Nephron progenitor cell (in vitro differentiated cells): ENCODE results near the gene ANXA4.
A peak's percentile ranks its signal among the peaks of the same experiment; 100 is the strongest.

ENCODE experiments used
- DNase-seq: peaks from one replicate; pipeline ENCODE4 v3.0.0; 2021
- H3K27ac Mint-ChIP-seq: 2 replicates; pipeline ENCODE4 v1.8.0; 2021; ENCODE audit warnings: mild to moderate bottlenecking, moderate library complexity, mixed read lengths
- H3K27me3 Mint-ChIP-seq: 2 replicates; pipeline ENCODE4 v1.8.0; 2021; ENCODE audit warnings: mild to moderate bottlenecking, low read depth, mixed read lengths; ENCODE audit not compliant: poor library complexity
- H3K36me3 Mint-ChIP-seq: 2 replicates; pipeline ENCODE4 v1.8.0; 2021; ENCODE audit warnings: low read depth, mixed read lengths
- H3K4me1 Mint-ChIP-seq: 2 replicates; pipeline ENCODE4 v1.8.0; 2021; ENCODE audit warnings: mixed read lengths
- H3K4me3 Mint-ChIP-seq: 2 replicates; pipeline ENCODE4 v1.8.0; 2021; ENCODE audit warnings: mild to moderate bottlenecking, moderate library complexity, mixed read lengths
- H3K9me3 Mint-ChIP-seq: 2 replicates; pipeline ENCODE4 v1.8.0; 2021; ENCODE audit warnings: mild to moderate bottlenecking, moderate library complexity, mixed read lengths
- TF ChIP-seq, protein P1 (sequence below): fragments of 200-600 bp; sonication (generic); IDR thresholded peaks from 2 replicates; pipeline ENCODE4 v1.5.0; 2021; ENCODE audit warnings: antibody characterized with exemption

ANXA4 gene

DNA sequence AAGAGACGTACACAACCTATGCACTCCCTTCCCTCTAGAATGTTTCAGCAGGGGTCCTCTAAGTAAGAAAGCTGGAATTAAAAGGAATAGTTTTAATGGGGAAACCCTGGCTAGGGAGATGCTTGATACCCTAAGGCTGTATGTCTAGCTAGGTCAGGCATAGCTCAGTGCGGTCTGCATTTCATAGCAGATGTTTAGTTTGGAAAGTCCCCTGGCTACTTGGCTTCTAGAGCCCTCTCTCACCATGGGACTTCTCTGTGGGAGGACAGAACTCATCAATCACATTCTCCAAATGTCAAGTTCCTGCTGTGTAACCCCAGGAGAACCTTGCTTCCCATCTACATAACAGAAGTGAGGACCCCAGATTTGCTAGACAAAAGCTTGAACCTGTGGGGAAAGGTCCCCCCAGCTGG lies 24.1 kb upstream of the ANXA4 start:
- TF ChIP-seq, protein P1, sequence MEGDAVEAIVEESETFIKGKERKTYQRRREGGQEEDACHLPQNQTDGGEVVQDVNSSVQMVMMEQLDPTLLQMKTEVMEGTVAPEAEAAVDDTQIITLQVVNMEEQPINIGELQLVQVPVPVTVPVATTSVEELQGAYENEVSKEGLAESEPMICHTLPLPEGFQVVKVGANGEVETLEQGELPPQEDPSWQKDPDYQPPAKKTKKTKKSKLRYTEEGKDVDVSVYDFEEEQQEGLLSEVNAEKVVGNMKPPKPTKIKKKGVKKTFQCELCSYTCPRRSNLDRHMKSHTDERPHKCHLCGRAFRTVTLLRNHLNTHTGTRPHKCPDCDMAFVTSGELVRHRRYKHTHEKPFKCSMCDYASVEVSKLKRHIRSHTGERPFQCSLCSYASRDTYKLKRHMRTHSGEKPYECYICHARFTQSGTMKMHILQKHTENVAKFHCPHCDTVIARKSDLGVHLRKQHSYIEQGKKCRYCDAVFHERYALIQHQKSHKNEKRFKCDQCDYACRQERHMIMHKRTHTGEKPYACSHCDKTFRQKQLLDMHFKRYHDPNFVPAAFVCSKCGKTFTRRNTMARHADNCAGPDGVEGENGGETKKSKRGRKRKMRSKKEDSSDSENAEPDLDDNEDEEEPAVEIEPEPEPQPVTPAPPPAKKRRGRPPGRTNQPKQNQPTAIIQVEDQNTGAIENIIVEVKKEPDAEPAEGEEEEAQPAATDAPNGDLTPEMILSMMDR = no peak
- Mint-ChIP-seq H3K9me3 (no peaks in the 10 kb centered on the region), H3K27ac (no peak overlapping the region), H3K27me3 (peaks cover 6% of the 10 kb centered on the region), H3K36me3 (no peaks in the 10 kb centered on the region), H3K4me1 (peaks cover 41% of the 10 kb centered on the region), H3K4me3 (no peak overlapping the region)
- DNase-seq = no peak

DNA sequence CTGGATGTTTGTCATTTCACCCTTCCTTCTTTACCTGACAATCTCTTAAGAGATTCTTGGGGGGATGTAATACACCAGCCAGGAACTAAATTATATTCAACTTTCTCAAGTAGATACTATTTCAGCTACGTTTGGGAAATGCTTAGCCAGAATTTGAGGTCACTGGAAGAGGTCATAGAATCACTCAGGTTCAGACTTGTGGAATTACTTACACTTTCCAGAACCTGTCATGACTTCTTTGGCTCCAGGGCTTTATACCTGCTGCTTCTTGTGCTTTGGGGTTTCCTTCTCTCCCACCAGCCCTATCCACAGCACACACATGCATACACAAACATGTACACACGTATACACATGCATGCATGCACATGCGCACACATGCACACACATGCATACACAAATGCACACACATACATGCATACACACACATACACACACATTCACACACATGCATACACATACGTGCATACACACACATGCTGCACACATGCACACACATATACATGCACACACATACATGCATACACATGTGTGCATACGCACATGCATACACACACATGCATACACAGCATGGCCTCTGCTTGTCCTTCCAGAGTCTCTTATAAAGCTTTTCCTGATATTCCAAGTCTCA lies 23.5 kb upstream of the ANXA4 start:
- Mint-ChIP-seq H3K27ac (no peak overlapping the region), H3K4me1 (peaks cover 41% of the 10 kb centered on the region), H3K27me3 (peaks cover 6% of the 10 kb centered on the region), H3K4me3 (no peak overlapping the region), H3K9me3 (no peaks in the 10 kb centered on the region), H3K36me3 (no peaks in the 10 kb centered on the region)
- TF ChIP-seq, protein P1 = no peak
- no peak for DNase-seq

DNA sequence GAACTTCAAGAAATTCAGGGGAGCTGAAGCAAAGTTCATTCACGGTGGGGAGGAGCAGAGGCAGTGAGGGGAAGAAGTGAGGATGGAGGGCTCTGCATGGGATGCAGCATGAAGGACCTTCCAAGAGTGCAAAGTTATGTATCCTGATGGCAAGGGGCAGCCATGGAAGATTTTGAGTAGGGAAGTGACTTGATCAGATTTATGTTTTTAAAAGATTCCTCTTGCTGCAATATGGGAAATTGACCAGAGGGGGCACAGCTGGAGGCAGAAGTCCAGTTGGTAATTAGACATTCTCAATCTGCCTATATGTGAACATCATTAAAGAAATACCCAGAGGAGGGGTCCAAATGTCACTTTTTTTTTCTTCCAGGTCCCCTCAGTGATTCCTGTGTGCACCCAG lies 21.5 kb upstream of the ANXA4 start:
- Mint-ChIP-seq H3K36me3 (no peaks in the 10 kb centered on the region), H3K27ac (no peak overlapping the region), H3K9me3 (no peaks in the 10 kb centered on the region)

DNA sequence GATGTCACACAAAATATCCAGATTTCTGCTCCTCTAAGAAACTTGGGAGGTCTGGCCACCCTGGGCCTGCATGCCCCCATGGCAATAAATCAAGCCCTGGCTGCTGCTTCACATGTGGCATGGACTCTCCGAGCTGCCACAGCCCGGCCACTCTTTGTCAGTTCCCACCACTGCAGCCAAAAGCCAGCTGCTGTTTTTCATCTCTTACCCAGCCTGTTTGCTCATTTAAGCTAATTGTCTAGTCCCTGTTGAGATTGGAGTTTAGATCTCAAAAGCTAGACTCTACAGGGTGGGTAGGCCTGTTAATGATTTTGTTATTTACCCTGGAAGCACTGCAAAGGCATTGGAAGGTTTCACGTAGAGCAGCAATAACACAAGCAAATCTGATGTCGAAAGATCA lies 20.9 kb upstream of the ANXA4 start:
- Mint-ChIP-seq H3K9me3 (no peaks in the 10 kb centered on the region), H3K27me3 (peaks cover 6% of the 10 kb centered on the region), H3K4me1 (peaks cover 45% of the 10 kb centered on the region), H3K36me3 (no peaks in the 10 kb centered on the region), H3K4me3 (no peak overlapping the region), H3K27ac (no peak overlapping the region)
- peak; percentile 28 for DNase-seq
- TF ChIP-seq, protein P1 = no peak

More for the DNA sequence above, 21.5 kb upstream of the ANXA4 start:
- no peak overlapping the region for H3K4me3 Mint-ChIP-seq
- peaks cover 6% of the 10 kb centered on the region for H3K27me3 Mint-ChIP-seq
- TF ChIP-seq, protein P1 = peak; percentile 23
- no peak for DNase-seq
- peaks cover 42% of the 10 kb centered on the region for H3K4me1 Mint-ChIP-seq

DNA sequence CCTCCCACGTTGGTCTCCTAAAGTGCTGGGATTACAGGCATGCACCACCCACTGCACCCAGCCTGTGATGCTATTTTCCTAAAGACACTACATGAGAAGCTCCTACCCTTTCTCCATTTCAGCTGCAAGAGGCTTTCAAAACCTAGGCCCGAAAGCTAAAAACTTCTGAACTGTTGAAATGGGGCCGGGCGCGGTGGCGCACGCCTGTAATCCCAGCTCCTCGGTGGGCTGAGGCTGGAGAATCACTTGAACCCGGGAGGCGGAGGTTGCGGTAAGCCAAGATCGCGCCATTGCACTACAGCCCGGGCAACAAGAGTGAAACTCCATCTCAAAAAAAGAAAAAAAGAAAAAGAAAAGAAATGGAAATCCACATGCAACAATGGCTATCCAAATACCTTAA lies 18.1 kb upstream of the ANXA4 start:
- H3K27ac Mint-ChIP-seq = no peak overlapping the region
- no peak for DNase-seq
- no peak overlapping the region for H3K4me3 Mint-ChIP-seq
- TF ChIP-seq, protein P1 = no peak
- H3K36me3 Mint-ChIP-seq = no peaks in the 10 kb centered on the region
- H3K9me3 Mint-ChIP-seq = no peaks in the 10 kb centered on the region
- H3K27me3 Mint-ChIP-seq = peaks cover 2% of the 10 kb centered on the region
- peaks cover 24% of the 10 kb centered on the region for H3K4me1 Mint-ChIP-seq

DNA sequence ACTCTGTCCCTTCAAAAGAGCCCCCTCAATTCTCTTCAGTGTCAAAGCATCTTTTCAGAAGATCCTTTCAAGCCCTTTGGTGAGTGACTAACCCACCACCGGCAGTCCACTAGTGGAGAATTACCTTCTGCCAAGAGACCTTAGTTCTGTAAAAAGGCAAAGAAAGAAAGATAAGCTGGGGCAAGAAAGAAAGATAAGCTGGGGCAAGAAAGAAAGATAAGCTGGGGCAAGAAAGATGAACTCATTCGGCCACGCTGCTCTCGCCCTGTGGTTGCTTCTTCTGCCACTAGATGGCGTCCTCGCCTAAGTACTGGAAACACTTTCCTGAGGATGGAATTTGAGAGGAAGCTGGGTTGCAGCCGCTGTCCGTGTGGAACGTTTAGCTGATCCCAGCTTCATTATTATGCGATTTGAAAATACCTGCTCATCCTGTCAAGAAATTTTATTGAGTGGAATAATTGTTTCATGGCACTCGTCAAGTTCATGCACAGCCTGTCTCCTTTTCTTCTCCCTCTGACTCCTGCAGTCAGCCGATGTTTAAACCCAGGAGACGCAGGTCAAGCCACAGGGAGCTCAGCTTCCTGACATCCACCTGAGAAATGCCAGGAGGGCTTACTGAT lies 17.3 kb upstream of the ANXA4 start:
- Mint-ChIP-seq H3K36me3 (no peaks in the 10 kb centered on the region), H3K9me3 (no peaks in the 10 kb centered on the region), H3K27ac (no peak overlapping the region), H3K4me3 (peak overlapping the region; percentile 80), H3K4me1 (peaks cover 24% of the 10 kb centered on the region), H3K27me3 (no peaks in the 10 kb centered on the region)
- DNase-seq = peak; percentile 93
- TF ChIP-seq, protein P1 = peak; percentile 95
